Epidermal melanocyte (primary cell): Measurements from ENCODE around the gene DNPEP.
A peak's percentile ranks its signal among the peaks of the same experiment; 100 is the strongest.

Experiments
- DNase-seq: peaks from one replicate; pipeline ENCODE4 v3.0.0; 2011; ENCODE audit warnings: low spot score; ENCODE audit not compliant: insufficient read length

Gene DNPEP

DNA sequence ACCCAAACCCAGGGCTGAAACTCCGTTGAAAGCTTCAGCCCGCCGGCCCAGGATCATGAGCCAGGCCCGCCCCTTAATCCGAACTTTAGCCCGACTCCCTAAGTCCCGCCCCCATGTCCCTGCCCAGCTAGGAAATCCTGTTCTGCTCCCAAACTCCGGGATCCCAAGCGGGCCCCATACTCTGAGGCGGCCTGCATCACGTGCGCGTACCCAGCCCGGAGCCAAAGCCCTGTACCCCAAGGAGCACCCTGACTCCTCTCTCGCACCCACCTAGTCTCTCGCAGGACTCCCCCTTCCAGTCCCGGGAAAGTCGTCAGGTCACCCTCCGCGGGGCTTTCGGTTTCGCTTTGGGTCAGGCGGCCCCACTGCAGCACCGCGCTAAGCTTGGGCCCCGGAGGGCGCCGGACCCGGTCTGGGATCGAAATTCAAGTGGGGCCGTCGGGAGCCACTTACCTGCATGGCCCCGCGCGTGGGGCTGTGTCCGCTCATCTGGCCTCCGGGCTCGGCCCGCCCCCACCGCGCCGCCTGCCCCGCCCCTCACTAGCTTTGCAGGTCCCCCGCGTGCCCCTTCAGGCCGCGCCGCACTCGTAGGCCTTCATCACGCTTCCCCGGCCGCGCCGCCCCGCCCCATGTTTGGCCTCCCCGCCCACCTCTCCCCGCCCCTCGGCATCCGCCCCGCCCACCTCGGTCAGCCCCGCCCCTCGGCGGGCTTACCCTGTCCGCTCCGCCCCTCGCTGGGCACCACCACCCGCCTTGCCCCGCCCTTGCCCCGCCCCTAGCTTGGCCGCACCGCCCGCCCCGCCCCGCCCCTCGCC, at the start of gene DNPEP:
DNPEP (minus strand) TSS at position 607 of the 815 bp plus-strand sequence; CDS start at position 489, 118 bp downstream.
- DNase-seq, result peak; percentile 72

DNA sequence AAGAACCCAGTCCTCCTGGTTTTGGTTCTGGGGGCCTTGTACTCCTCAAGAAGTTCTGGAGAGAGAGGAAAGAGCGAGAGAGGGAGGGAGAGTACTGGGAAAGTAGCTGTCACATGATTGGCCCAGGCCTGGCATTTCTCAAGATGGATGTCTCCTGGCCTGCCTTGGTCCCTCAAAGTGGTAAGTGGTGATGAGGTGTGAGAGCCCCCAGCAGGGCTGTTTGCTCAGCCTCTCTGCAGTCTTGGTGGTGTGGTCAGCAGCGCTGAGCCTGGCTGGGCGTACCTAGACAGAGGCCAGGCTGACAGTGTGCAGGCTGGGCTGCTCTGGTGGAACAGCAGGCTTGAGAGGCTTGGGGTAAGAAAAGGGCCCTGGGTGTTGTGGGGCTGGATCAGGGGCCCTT, 49.4 kb upstream of the DNPEP start:
- no peak for DNase-seq

- no peak for DNase-seq
Observed at GRCh38 chr2:219436491-219436890, 48.8 kb upstream of the DNPEP start.

GRCh38 chr2:219435701-219436100, 48.0 kb upstream of the DNPEP start:
- DNase-seq, result no peak

- no peak for DNase-seq
Observed at GRCh38 chr2:219434718-219435525, 47.2 kb upstream of the DNPEP start, which contains the start of gene SPEG. SPEG (plus strand) TSS chr2:219434843; CDS start chr2:219434978, 135 bp downstream.

DNA sequence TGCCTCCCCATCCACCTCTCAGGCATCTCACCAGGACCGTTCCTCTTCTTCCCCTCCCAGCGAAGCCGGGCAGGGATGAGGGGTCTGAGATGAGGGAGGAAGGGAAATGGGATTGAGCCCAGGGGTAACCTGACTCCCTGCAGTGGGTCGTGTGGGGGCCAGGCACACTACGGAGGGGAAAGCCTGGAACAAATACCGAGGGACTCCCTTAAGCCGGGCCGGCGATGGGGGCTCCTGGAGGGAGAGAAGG, 46.7 kb upstream of the DNPEP start:
- no peak for DNase-seq

DNA sequence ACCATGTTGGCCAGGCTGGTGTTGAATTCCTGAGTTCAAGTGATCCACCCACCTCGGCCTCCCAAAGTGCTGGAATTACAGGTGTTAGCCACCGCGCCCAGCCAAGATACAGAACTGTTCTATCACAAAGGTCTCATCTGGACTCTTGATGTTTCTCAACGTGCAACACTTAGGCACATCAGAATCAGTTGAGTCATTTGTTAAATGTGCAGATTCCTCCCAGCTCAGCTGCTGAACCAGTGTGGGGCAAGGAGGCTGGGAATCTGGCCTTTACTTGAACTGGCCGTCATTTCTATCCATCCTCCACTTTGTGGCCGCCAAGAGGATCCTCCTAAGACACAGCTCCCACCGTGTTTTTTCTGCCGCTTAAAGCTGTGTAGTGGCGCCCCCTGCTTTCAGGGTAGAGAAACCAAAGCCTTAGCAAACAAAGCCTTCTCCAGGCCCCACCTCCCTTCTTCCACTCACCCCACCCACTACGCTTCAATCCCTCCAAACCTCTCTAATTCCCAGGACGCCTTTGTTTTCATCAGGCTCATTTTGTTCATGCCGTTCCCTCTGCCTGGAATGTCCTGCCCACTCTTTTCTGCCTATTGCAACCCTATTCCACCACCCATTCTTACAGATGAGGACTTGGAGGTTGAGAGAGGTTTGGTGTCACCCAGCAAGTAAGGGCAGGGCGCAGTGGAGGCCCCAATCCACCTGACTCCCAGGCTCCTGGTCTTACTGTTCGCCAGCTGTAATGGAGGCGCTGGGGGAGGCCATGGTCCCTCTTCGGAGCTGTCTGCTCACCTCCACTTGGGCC, 46.2 kb upstream of the DNPEP start:
- no peak for DNase-seq

GRCh38 chr2:219430633-219431615, 43.2 kb upstream of the DNPEP start:
- DNase-seq, result peak; percentile 54

DNA sequence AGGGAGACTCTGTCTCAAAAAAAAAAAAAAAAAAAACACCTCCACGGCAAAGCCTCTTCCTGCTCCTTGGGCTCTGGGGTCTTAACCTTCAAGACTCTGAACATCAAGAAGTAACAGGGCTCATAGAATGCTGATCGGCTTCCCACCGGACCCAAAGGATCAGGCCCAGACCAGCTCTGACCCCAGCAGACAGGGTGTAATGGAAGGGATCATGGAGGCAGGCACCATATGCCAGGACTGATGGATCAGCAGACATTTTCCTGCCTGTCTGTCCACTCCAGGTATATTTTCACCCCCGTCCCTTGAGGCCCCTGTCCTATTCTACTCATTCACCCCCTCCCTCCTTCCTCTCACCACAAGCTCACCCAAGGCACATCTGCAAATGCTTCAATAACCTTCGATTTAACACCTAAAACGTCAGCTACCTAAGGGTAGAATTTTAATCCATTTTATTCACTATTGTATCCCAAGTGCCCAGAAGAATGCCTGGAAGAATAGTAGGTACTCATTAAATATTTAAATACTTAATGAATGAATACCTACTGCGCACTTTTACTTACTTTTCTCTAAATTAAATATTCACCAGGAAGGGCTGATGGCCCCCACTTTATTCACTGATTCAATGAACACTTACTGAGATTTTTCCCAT, 42.4 kb upstream of the DNPEP start:
- DNase-seq, result no peak

DNA sequence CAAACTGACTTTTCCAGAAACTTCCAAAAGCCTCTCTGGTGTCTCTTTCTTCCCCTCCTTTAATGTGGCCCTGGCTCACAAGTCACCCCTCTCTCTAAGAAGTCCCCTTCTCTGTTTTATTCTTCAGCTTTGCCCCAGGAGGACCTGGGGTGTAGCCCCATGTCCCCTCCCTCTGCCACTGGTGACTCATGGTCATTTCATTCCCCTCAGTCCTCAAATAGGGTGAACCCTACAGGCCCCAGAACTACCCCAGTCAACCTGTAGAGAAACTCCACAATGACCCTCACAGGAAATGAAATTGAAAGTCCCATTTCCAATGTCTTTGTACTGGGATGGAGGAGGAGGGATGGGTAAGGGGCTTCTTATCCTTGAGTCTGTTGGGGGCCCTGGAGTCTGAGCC, 40.8 kb upstream of the DNPEP start:
- DNase-seq, result no peak

GRCh38 chr2:219426534-219427136, 38.9 kb upstream of the DNPEP start:
- DNase-seq, result no peak

GRCh38 chr2:219426068-219426443, 38.3 kb upstream of the DNPEP start:
- DNase-seq, result no peak

DNA sequence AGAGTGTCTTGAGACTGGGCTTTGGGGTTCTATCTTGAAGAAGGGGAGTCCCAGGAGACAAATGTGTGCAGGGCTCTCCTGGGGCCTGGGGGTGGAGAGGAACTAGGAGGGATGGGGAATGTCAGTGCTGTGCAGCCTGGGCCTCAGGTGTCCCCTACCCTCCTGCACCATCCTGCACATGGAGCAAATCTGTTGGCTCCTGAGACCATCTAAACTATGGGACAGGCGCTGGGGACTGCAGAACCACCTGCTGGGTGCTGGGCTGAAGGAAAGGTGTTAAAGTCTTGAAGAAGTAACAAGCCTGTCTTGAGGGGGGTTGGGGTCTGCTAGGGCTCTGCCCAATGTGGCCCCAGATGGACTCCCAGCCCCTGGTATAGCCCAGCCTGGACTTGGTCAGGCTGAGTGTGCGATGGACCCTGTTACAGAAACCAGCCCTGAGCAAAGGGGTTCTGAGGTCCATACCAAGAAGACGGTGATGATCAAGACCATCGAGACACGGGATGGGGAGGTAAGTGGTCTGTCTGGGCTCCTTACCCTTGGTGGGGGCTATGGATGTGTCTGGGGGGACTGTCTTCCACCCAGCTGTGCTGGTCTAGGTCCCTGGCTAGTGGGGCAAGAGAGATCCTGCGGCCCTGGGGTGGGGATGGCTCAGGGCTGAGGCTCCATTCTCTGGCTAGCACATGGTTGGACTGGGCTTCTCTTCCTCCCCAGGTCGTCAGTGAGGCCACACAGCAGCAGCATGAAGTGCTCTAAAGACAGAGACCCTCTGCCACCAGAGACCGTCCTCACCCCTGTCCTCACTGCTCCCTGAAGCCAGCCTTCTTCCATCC, 37.7 kb upstream of the DNPEP start:
- no peak for DNase-seq

DNA sequence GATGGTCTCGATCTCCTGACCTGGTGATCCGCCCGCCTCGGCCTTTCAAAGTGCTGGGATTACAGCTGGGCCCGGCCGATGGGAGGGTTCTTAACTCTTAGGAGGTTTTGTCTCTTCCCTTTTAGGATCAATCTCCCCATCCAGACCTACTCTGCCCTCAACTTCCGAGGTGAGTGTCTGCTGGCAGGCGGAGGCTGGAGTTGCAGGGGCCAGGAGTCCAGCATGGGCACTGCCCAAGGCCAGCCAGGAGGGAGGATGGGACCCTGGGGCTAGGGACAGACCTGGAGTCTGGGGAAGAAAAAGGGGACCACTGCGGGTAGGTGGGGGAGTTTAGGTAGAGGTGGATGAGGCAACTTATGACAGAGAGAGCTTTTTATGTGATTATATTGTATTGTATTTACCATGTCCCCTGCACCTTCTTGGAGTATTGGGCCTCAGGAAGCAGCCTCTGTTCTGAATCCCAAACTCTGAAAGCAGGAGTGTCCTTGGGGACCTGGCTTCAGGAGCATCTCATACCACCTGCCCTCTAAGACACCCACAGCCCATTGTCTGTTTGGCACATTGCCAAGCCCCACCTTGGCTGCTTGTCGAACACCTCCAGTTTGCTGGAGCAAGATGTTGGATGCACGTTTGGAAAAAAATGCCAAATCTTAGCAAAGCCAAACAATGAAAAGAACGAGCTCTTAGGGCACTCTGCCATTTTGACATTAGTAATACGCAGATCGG, 36.1 kb upstream of the DNPEP start:
- no peak for DNase-seq

- no peak for DNase-seq
Observed at GRCh38 chr2:219422952-219423534, 35.3 kb upstream of the DNPEP start.

GRCh38 chr2:219421323-219421722, 33.6 kb upstream of the DNPEP start:
- peak; percentile 8 for DNase-seq

- DNase-seq, result peak; percentile 2
Observed at GRCh38 chr2:219420687-219421086, 33.0 kb upstream of the DNPEP start.
